ENCODE data around the gene E2F2.
A peak's percentile ranks its signal among the peaks of the same experiment; 100 is the strongest.

Gene E2F2, protein sequence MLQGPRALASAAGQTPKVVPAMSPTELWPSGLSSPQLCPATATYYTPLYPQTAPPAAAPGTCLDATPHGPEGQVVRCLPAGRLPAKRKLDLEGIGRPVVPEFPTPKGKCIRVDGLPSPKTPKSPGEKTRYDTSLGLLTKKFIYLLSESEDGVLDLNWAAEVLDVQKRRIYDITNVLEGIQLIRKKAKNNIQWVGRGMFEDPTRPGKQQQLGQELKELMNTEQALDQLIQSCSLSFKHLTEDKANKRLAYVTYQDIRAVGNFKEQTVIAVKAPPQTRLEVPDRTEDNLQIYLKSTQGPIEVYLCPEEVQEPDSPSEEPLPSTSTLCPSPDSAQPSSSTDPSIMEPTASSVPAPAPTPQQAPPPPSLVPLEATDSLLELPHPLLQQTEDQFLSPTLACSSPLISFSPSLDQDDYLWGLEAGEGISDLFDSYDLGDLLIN

GRCh38 chr1:23530747-23531561 is at the start of gene E2F2:
Gene E2F2 (minus strand): TSS chr1:23531233. CDS start chr1:23530793, 440 bp downstream.
- Histone ChIP-seq H3K4me3 (ENCODE audit: low read depth in 1 of 2, low read length in 2 of 2) (peak within 1 kb of the TSS; percentile 38 to 79), H3K9me3 (ENCODE audit: control insufficient read depth in 1 of 2, low read length in 2 of 2) (no peaks in the 10 kb centered on the region), H3K27ac (ENCODE audit: low read length) (peak within 1 kb of the TSS; percentile 82), H3K36me3 (ENCODE audit: control insufficient read depth in 1 of 2, insufficient read depth in 2 of 2, low read length in 2 of 2) (no peaks in the 10 kb centered on the region), H3K4me1 (ENCODE audit: control insufficient read depth in 1 of 2, insufficient read depth in 2 of 2, low read length in 2 of 2) (peaks cover 23 to 28% of the 10 kb centered on the region in 2 donors), H3K27me3 (ENCODE audit: low read depth, low read length) (no peaks in the 10 kb centered on the region)

- Histone ChIP-seq H3K9me3 (ENCODE audit: control insufficient read depth in 1 of 2, low read length in 2 of 2) (no peaks in the 10 kb centered on the region), H3K4me1 (ENCODE audit: control insufficient read depth in 1 of 2, insufficient read depth in 2 of 2, low read length in 2 of 2) (peaks cover 16 to 33% of the 10 kb centered on the region in 2 donors), H3K27ac (ENCODE audit: low read length) (no peak overlapping the region), H3K36me3 (ENCODE audit: control insufficient read depth in 1 of 2, insufficient read depth in 2 of 2, low read length in 2 of 2) (no peaks in the 10 kb centered on the region), H3K4me3 (ENCODE audit: low read depth in 1 of 2, low read length in 2 of 2) (no peak overlapping the region), H3K27me3 (ENCODE audit: low read depth, low read length) (no peaks in the 10 kb centered on the region)
Observed at GRCh38 chr1:23578997-23579363, 47.9 kb upstream of the E2F2 start.

DNA sequence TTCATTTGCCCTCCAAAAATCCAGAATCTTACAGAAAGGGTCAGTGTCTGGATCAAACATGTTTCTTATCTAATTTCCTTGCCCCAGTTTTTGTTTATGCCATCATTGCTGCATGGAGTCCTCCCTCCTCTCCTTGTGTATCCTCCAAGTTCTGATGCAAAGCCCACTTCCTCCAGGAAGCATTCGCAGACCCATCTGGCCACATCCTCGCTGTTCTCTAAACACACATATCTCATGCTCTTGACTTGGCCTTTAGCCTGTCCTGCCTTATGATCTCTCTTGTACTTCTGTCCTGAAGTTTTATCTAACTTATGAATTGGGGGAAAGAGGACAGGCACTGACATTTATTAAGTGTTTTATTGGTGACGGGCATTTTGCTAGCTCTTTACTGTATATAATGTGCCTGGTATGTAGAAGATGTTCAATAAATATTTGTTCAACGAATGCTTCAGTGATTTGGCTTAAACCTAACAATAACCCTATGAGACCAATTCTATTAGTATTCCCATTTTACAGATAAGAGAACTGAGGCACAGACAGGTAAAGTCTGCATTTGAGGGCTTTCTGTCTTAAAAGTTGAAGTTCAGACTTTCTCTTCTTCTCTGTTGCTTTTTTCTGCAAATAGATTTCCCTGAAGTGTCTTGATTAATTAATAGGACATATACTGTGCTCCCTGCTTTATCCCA is 47.4 kb upstream of the E2F2 start:
- Histone ChIP-seq H3K27ac (ENCODE audit: low read length) (peak overlapping the region; percentile 79), H3K4me1 (ENCODE audit: control insufficient read depth in 1 of 2, insufficient read depth in 2 of 2, low read length in 2 of 2) (peaks cover 16 to 33% of the 10 kb centered on the region in 2 donors), H3K27me3 (ENCODE audit: low read depth, low read length) (no peaks in the 10 kb centered on the region), H3K9me3 (ENCODE audit: control insufficient read depth in 1 of 2, low read length in 2 of 2) (no peaks in the 10 kb centered on the region), H3K36me3 (ENCODE audit: control insufficient read depth in 1 of 2, insufficient read depth in 2 of 2, low read length in 2 of 2) (no peaks in the 10 kb centered on the region), H3K4me3 (ENCODE audit: low read depth in 1 of 2, low read length in 2 of 2) (no peak overlapping the region)

DNA sequence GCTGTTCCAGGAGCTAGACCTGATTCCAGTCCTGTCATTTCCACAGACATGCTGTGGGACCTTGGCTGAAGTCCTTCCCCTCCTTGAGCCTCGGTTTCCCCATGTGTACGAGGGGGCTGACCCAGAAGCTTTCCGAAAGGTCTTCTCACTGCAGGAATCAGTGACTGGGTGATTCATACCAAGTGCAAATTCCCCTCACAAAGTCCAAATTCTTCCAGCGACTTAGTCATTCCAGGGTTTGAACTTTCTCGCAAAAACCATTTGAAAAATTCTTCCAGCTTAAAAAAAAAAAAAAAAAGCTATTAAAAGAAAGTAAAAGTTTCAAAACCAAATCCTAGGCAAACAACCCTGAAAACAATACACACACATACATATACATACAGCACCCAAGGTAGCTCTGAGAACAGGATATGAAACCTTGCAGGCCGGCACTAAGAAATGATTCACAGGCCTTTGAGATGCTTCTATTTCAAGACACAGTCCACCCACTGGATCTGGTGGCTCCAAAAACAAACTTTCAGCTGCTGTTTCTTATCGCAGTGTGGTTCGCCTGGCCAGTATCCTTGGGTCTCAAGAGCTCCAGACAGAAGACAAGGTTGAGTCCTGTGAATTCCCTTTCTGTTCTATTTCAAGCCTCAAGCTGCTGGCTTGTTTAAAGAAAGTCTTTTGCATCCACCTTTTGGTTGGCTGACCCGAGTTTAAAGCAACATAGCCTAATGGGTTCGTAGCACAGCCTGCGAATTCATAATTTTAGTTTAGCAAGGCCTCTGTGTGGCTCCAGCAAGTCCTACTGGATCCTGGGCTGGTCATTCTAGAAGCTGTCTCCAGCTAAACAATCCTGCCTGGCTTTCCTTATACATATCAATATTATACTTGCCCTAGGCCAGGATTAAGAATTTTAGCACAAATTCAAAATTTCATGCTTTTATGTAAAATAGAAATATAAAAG is 46.3 kb upstream of the E2F2 start:
- no peaks in the 10 kb centered on the region for H3K9me3 ChIP-seq (ENCODE audit: control insufficient read depth in 1 of 2, low read length in 2 of 2)
- H3K27me3 ChIP-seq (ENCODE audit: low read depth, low read length): no peaks in the 10 kb centered on the region
- peak overlapping the region; percentile 79 for H3K27ac ChIP-seq (ENCODE audit: low read length)
- H3K4me1 ChIP-seq (ENCODE audit: control insufficient read depth in 1 of 2, insufficient read depth in 2 of 2, low read length in 2 of 2): peaks cover 16 to 33% of the 10 kb centered on the region in 2 donors
- no peaks in the 10 kb centered on the region for H3K36me3 ChIP-seq (ENCODE audit: control insufficient read depth in 1 of 2, insufficient read depth in 2 of 2, low read length in 2 of 2)
- peak overlapping the region; percentile 20 to 33 for H3K4me3 ChIP-seq (ENCODE audit: low read depth in 1 of 2, low read length in 2 of 2)

DNA sequence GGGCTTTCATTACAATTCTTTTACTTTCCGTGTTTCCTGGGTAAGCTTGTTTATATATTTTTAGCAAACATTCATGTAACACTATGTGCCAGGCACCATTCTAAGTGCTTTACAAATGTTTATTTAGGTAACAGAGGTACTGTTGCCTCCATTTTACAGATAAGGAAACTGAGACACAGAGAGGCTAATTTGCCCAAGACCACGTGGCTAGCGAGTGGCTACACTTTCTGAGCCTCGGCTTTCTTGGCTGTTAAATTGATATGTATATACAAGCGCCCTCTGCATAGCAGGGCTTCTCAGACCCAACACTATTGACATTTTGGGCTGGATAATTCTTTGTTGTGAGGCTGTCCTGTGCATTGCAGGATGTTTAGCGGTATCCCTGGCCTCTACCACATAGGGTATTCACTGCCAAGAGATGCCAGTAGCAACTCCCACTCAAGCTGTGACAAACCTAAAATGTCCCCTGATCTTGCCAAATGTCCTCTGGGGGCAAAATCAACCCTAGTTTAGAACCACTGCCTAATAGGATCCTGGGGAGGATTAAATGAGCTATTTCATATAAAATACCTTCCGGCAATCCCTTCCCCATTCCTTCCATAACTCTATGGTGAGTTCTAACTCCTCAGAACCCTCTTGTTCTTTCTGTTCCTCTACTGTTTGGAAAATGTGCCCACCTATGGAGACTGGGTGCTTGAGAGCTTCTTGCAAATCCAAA is 45.5 kb upstream of the E2F2 start:
- H3K9me3 ChIP-seq (ENCODE audit: control insufficient read depth in 1 of 2, low read length in 2 of 2): no peaks in the 10 kb centered on the region
- no peaks in the 10 kb centered on the region for H3K27me3 ChIP-seq (ENCODE audit: low read depth, low read length)
- H3K4me1 ChIP-seq (ENCODE audit: control insufficient read depth in 1 of 2, insufficient read depth in 2 of 2, low read length in 2 of 2): peaks cover 16 to 33% of the 10 kb centered on the region in 2 donors
- peak overlapping the region in 1 of 2 donors; percentile 4 for H3K4me3 ChIP-seq (ENCODE audit: low read depth in 1 of 2, low read length in 2 of 2)
- peak overlapping the region; percentile 79 for H3K27ac ChIP-seq (ENCODE audit: low read length)
- H3K36me3 ChIP-seq (ENCODE audit: control insufficient read depth in 1 of 2, insufficient read depth in 2 of 2, low read length in 2 of 2): no peaks in the 10 kb centered on the region

DNA sequence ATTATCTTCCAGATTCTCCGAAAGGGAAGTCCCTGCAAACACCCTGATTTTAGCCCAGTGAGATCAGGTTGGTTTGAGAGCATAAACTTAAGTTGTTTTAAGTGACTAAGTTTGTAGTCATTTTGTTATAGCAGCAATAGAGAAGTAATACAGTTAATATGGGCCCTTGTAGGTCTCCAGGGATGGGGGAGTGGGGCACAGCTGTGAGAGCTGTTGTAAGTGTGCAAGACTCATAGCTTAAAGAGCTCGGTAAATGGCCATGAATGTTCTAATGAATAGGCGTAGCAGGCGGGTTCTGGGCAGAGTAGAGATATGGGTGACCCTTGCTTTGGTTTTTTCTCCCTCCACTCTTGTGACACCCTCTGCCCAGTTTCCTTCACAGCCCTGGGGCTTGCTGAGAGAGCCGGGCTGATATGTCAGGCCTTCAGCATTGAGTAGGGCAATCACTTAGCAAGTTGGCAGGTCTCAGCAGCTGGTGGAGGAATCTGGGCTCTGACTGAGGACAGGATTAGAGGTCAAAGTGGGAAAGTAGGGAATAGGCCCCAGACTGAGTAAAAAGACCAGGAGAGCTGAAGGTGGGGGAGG is 44.3 kb upstream of the E2F2 start:
- Histone ChIP-seq H3K27me3 (ENCODE audit: low read depth, low read length) (no peaks in the 10 kb centered on the region), H3K4me3 (ENCODE audit: low read depth in 1 of 2, low read length in 2 of 2) (no peak overlapping the region), H3K27ac (ENCODE audit: low read length) (no peak overlapping the region), H3K4me1 (ENCODE audit: control insufficient read depth in 1 of 2, insufficient read depth in 2 of 2, low read length in 2 of 2) (peaks cover 16 to 33% of the 10 kb centered on the region in 2 donors), H3K36me3 (ENCODE audit: control insufficient read depth in 1 of 2, insufficient read depth in 2 of 2, low read length in 2 of 2) (no peaks in the 10 kb centered on the region), H3K9me3 (ENCODE audit: control insufficient read depth in 1 of 2, low read length in 2 of 2) (no peaks in the 10 kb centered on the region)

- no peak overlapping the region for H3K27ac ChIP-seq (ENCODE audit: low read length)
- H3K27me3 ChIP-seq (ENCODE audit: low read depth, low read length): no peaks in the 10 kb centered on the region
- peaks cover 16 to 33% of the 10 kb centered on the region in 2 donors for H3K4me1 ChIP-seq (ENCODE audit: control insufficient read depth in 1 of 2, insufficient read depth in 2 of 2, low read length in 2 of 2)
- H3K4me3 ChIP-seq (ENCODE audit: low read depth in 1 of 2, low read length in 2 of 2): no peak overlapping the region
- no peaks in the 10 kb centered on the region for H3K36me3 ChIP-seq (ENCODE audit: control insufficient read depth in 1 of 2, insufficient read depth in 2 of 2, low read length in 2 of 2)
- no peaks in the 10 kb centered on the region for H3K9me3 ChIP-seq (ENCODE audit: control insufficient read depth in 1 of 2, low read length in 2 of 2)
Observed at GRCh38 chr1:23574265-23574754, 43.3 kb upstream of the E2F2 start.

DNA sequence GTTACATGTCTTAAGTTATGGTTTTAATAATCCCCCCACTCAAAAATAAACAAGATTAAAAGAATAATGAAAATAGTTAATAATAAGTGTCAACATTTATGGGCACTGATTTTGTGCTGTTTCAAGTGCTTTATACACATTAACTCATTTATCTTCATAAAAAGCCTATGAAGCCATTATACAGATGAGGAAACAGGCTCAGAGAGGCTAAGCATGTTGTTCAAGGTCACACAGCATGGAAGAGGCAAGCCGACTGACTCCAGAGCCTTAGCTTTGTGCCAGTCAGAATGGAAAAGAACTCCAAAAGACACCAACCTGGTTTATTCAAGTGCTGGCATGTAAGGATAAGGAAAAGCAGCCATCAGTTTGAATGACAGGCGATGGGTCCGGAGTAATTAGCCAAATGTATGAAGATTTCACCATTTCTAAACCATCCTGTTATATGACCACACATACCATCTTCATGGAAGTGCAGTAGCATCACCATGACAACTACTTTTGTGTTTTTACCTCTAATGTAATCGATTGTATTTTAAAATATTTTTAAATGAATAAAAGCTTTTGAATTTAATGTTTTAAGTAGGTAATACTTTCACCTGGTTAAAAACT is 42.6 kb upstream of the E2F2 start:
- Histone ChIP-seq H3K36me3 (ENCODE audit: control insufficient read depth in 1 of 2, insufficient read depth in 2 of 2, low read length in 2 of 2) (no peaks in the 10 kb centered on the region), H3K4me3 (ENCODE audit: low read depth in 1 of 2, low read length in 2 of 2) (no peak overlapping the region), H3K27me3 (ENCODE audit: low read depth, low read length) (no peaks in the 10 kb centered on the region), H3K9me3 (ENCODE audit: control insufficient read depth in 1 of 2, low read length in 2 of 2) (no peaks in the 10 kb centered on the region), H3K4me1 (ENCODE audit: control insufficient read depth in 1 of 2, insufficient read depth in 2 of 2, low read length in 2 of 2) (peaks cover 16 to 32% of the 10 kb centered on the region in 2 donors), H3K27ac (ENCODE audit: low read length) (no peak overlapping the region)

- H3K36me3 ChIP-seq (ENCODE audit: control insufficient read depth in 1 of 2, insufficient read depth in 2 of 2, low read length in 2 of 2): no peaks in the 10 kb centered on the region
- no peaks in the 10 kb centered on the region for H3K27me3 ChIP-seq (ENCODE audit: low read depth, low read length)
- no peak overlapping the region for H3K27ac ChIP-seq (ENCODE audit: low read length)
- peaks cover under 1 to 17% of the 10 kb centered on the region in 2 donors for H3K4me1 ChIP-seq (ENCODE audit: control insufficient read depth in 1 of 2, insufficient read depth in 2 of 2, low read length in 2 of 2)
- H3K9me3 ChIP-seq (ENCODE audit: control insufficient read depth in 1 of 2, low read length in 2 of 2): no peaks in the 10 kb centered on the region
- H3K4me3 ChIP-seq (ENCODE audit: low read depth in 1 of 2, low read length in 2 of 2): no peak overlapping the region
Observed at GRCh38 chr1:23571465-23571864, 40.4 kb upstream of the E2F2 start.

All from muscle layer of duodenum (tissue), 2 donors.